Activated naive CD4-positive, alpha-beta T cell treated with Interleukin-2 at 50 U/mL for 16 hours (primary cell): ENCODE data around the gene CLNK.

Experiments used
- DNase-seq: peaks from one replicate; pipeline ENCODE4 v3.0.0-alpha.2; 2020

CLNK gene

GRCh38 chr4:10684631-10685030 is at the start of gene CLNK:
CLNK (minus strand) TSS chr4:10684768; CDS start chr4:10667869, 16,899 bp downstream.
- DNase-seq: no peak

DNA sequence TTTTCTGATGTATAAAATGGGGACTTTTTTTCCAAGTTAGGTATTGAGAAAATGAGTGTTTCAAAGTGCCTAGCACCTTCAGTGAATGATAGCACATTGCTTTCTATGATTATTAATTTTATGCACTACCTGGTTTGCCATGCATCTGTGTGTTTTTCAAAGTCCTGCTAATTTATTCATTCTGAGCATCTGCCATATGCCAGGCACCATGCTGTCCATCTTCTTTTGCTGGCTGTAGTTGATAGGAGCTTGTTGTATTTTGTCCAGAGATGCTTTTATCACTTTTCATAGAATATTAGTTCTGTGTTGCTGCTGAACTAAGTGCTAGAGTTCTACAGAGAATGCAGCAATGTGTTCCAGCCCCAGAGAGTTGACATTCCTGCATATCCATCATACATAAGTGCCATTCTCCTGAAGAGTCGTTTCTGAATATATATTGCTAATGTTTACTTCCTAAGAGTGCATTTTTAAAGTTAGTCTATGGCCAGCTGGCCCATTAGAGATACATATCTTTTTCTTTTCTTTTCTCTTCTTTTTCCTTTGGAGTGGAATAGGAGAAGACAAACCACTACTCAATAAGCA is 49.0 kb upstream of the CLNK start:
- DNase-seq: no peak

DNA sequence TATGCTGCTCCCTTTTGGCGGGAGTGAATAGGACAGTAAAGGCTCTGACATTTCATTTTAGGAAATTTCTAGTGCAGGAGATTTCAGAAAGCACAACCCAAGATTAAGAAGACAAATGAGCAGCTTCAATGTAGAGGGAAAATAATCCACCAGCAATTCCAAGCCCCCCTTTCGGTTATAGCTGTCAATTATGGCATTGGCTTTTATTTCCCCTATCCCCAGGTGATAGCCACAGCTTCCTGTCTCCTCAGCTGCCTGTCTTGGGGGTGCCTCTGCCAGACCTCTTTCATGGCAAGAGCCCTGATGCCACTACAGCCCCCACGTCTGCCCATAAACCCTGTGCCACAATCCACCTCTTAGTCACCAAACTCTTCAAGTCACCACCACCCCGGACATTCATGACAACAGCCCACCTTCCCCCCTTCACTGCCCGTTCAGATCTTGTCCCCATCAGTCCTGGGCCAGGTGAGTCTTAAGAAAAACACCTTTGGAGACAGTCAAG is 48.4 kb upstream of the CLNK start:
- no peak for DNase-seq

DNA sequence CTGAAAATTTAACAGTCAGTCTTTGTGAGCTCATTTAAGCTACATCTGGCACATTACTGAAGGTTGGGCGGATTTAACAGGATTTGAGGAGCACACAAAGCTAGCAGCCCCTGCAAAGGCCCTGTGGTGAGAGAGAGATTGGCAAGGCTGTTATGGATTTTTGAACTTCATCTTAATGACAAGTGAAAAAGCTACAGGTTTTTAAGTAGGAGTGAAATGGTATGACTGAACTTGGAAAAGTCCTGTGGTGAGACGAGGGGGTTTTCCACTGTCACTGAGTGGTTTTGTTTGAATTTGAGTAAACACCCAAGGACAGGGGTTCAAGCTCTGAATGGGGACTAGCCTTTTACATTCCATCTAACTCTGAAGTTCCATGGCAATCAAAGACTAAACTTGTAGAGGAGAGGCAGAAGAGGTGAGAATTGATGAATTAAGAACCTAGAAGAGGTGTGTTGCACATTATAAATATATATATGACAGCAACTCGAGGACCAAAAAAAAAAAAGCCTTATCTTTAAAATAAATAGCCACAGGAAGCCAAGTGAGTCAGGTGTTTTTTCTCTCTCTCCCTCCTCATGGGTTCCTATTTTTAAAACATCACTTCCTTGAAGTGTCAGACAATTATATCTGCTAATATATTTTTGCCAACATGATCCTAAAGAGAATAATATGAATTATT is 47.8 kb upstream of the CLNK start:
- DNase-seq: no peak

DNA sequence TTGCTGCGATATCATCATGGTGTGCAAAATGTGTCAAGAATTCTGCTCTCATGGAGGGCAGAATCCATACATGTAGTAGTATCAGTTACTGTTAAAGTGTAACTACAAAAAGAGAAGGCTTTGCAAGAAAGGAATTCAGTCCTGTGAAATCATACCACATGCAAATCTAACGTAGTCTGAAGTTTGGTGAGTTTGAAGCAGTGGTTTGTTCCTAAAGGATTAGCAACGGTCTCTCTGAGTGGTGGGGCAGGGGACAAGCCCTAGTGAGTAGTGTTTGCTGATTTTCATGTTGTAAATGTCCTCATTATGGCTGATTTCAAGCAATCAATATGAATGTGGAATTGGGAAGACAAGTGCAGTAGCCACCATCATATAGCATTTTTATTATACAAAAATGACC is 47.1 kb upstream of the CLNK start:
- DNase-seq: no peak

DNA sequence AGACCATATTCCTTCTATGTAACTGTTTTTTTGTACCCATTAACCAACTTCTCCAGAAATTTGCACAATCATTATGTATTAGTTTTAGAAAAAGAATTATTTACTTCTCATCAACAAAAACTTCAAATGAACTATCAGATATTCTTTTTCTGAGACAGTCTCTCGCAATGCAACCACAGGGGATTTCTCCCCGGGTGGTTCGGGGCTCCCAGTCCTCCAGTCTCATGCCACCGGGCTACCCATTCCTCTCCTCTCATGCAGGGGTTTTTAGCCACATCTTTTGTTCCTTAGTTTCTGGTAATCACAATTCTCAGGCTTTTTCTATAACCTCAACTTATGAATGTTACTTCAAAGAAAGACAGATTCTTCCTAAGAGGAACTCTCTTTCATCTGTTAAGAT is 46.6 kb upstream of the CLNK start:
- DNase-seq: no peak

DNA sequence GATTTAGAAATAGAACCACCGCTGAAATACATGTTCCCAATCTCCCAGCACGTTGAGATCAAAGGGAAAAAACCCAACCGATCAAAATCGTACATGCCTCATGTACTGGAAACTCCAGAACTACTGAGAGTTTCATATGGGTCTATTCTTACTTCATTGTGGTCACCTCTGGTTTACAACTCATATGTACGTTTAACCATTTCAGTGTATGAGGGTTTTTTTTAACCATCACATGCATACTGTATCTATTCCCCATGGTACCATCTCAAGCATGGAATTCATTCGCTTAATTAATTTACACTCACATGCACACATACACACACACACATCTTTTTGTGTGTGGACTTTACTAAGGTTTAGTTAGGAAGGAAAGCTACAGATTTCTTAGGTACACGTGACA is 46.0 kb upstream of the CLNK start:
- DNase-seq: no peak

GRCh38 chr4:10730019-10730418 is 45.5 kb upstream of the CLNK start:
- DNase-seq: no peak

DNA sequence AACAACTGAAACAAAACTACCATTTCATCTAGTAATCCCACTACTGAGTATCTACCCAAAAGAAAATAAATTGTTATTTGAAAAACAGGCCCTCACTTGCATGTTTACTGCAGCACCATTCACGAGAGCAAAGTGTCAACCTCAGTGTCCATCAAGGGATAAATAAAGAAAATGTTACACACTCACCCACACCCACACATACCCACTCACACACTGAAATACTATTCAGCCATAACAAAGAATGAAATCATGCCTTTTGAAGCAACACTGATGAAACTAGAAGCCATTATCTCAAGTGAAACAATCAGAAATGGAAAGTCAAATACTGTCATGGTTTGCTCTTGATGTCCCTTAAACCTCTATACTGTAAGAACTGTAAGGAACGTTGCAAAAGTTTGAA is 44.8 kb upstream of the CLNK start:
- no peak for DNase-seq

DNA sequence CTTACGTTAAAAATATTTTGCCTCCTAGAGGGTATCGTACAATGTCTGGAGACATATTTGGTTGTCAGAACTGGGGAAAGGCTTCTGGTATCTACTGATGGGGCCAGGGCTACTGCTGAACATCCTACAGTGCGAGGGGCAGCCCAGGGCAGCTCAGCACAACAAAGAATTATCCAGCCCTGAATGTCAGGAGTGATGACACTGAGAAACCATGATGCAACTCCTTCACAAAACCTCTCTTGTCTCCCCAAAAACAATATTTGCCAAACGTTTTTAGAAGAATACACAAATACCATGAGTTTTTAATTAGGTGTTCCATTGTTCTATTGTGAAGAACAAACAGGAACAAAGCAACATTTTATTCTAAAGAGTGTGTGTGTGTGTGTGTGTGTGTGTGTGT is 43.4 kb upstream of the CLNK start:
- no peak for DNase-seq

DNA sequence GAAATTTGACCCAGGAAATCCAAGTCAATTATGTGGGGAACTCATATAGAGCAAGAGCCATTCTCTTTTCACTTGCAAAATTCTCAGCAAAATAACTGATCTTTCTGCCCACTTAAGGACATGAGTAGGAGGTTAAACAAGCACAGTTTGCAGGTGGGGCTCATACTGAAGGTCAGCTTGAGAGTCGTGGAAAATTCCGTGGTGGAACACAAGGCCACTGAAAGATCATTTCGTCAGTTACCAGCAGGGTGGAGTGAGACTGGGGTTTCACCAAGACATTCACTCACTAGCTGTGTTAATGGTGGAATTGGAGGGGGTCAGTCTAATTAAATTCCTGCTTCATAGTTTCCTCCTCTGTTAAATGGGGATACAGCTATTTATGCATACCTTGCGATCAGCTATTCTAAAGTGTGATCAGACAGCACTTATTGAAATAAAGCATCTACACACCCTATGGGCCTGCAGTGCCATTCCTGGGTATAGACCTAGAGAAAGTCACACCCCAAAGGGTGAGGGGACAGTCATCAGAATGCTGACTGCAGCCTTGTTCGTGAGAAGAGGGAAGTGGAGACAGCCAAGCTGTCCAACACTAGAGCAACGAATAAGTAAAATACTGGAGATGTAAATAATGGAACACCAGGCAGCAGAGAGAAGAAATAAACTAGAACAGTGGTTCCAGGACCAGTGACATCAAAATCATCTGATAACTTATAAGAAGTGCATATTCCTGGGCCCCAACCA is 42.7 kb upstream of the CLNK start:
- no peak for DNase-seq

- no peak for DNase-seq
These were observed 38.4 kb upstream of the CLNK start for GRCh38 chr4:10722957-10723356.

- no peak for DNase-seq
These were observed 37.0 kb upstream of the CLNK start for GRCh38 chr4:10721616-10722015.

DNA sequence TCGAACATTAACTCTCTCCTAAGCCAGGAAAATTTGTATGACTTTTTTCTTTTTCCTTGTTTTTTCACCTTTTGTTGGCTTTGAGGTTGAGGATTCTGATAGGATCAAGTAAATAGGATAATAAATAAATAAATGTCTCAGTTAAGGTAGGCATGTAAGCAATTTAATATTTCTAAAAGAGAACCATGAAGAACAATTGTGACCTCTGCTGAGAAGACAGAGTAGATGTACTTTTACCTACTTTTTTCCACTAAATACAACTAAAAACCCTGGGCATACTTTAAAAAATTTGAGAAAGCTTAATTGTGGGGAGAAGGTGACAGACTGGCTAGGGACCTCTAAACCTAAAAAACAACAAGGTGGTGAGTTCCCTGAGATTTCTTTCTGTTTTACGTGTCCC is 31.6 kb upstream of the CLNK start:
- DNase-seq: no peak

DNA sequence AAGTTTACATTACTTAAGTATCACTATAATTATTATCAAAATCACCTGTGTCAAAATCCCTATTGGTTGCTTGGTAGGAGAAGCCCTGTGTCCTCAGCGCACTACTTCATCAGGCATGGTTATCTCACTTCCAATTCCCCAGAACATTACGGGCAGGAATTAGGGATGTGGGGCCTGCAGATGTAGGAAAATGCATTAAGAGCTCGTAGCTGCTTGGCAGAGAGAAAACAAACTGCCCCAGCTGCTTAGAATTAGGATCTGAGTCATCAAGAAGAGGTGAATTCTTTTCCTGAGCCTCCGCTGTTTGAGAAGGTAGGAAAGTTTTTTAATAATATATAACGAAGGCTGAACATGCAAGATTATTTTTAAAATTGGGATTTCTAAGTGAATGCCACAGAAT is 31.1 kb upstream of the CLNK start:
- no peak for DNase-seq

GRCh38 chr4:10715135-10715534 is 30.6 kb upstream of the CLNK start:
- DNase-seq: no peak

DNA sequence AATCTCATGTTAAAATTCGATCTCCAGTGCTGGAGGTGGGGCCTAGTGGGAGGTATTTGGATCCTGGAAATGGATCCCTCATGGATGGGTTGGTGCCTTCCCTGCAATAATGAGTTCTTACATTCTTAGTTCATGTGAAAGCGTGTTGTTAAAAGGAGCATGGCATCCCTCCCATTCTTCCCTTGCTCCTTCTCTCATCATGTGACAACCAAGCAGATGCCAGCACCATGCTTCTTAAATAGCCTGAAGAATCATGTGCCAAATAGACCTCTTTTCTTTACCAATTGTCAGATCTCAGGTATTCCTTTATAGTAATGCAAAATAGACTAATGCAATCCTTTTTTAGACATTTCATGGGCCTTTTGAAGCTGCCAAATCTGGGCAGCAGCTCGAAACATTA is 29.0 kb upstream of the CLNK start:
- DNase-seq: no peak

DNA sequence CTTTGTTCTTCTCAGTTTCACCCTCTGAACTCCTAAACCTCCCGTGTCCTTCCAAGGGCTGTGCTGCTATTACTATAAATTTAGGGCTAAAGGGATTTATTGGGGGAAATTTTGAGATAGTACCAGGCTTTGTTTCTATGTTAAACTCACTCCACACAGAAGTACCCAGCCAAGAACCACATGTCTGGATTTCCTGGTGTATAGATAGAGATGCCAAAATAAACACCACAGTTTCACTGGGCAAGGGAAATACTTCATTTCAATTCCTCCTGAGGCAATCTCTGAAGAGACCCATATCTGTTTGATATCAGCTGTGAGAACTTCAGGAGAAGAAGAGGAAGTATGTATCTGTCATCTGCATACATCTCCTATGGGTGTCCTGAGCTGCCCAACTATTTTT is 21.7 kb upstream of the CLNK start:
- DNase-seq: no peak

GRCh38 chr4:10704430-10704810 is 19.9 kb upstream of the CLNK start:
- DNase-seq: no peak

DNA sequence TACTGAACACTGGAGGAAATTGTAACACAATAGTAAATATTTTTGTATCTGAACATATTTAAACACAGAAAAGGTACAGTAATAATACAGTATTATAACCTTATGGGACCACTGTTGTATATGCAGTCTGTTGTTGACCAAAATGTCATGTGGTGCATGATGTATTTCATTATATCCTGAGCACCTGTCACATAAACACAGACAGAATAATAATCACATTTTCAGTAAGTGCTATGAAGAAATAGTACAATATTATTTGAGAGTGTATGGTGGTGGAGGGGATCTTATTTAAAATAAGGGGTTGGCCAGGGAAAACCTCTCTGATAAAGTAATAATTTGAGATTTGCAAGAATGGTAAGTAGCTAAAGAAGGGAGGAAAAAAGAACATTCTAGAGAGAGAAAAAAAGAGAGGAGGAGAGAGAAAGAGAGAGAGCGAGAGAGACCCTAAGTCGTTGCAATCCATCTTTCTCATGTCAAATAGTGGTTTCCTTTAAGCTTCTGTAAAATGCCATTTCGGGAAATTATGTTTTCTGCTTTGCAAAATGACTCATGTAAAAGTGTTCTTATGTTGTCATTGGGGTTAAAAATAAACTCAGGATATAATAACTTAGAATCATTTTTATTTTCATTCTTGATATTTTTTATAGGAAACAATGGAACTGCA is 19.3 kb upstream of the CLNK start:
- no peak for DNase-seq

- DNase-seq: no peak
These were observed 18.6 kb upstream of the CLNK start for GRCh38 chr4:10703156-10703555.

- no peak for DNase-seq
These were observed 17.3 kb upstream of the CLNK start for GRCh38 chr4:10701702-10702460.

DNA sequence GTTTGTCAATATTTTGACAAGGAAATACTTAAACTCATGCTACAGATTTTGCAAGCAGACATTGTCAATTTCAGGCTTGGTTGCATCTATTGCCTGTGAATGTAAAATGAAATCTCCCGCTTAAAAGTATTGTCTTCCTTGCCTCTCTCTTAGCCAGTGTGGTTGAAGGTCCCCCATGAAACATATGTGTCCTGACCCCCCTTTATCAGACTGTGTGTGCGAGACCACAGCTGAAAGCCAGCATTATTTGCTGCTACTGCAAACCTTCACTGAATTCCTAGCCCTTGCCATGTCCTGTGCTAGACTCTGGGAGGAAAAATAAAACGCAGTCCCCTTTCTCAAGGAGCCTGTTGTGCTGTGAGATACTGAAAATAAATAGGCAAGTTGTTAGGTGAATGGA is 16.6 kb upstream of the CLNK start:
- no peak for DNase-seq
